Activated T-cell treated with anti-CD3 and anti-CD28 coated beads, Interleukin-2, amount 50 U/mL, for 72 hours (primary cell): ENCODE measurements around the gene CTNNA2. TPM values are rescaled to one million over a fixed set of nuclear protein-coding genes. Genes with fewer than 3 reads are reported as not detected.

Experiments used
- ATAC-seq, 2 donors: fragments of 150-1000 bp; cut with Tn5 transposase; replicated peaks in 1 of 2; 2 replicates each; pipeline ENCODE4 v1.10.0; 2021; ENCODE audit warnings: moderate library complexity in 2 of 2, mild to moderate bottlenecking in 1 of 2
- DNase-seq, 2 donors: peaks; one replicate each; pipeline ENCODE4 v3.0.0; 2021 to 2022; ENCODE audit warnings: mixed read lengths in 1 of 2
- H3K27ac Mint-ChIP-seq: one replicate; pipeline ENCODE4 v1.8.0; 2022; ENCODE audit warnings: mild to moderate bottlenecking, moderate library complexity, mixed read lengths
- H3K27me3 Mint-ChIP-seq: one replicate; pipeline ENCODE4 v1.8.0; 2022; ENCODE audit warnings: low read depth, mixed read lengths
- H3K36me3 Mint-ChIP-seq, 2 donors: one replicate each; pipeline ENCODE4 v1.8.0; 2022; ENCODE audit warnings: mixed read lengths in 2 of 2, mild to moderate bottlenecking in 1 of 2; ENCODE audit not compliant: insufficient read depth in 2 of 2
- H3K4me1 Mint-ChIP-seq: one replicate; pipeline ENCODE4 v1.8.0; 2022; ENCODE audit warnings: low read depth, mixed read lengths
- H3K4me3 Mint-ChIP-seq, 2 donors: one replicate each; pipeline ENCODE4 v1.8.0; 2022; ENCODE audit warnings: mild to moderate bottlenecking in 2 of 2, mixed read lengths in 2 of 2, moderate library complexity in 2 of 2
- H3K9me3 Mint-ChIP-seq, 2 donors: one replicate each; pipeline ENCODE4 v1.8.0; 2022; ENCODE audit warnings: mixed read lengths in 2 of 2
- total RNA-seq, 2 donors: library from RNA; stranded (reverse); gene quantifications; one replicate each; pipeline ENCODE4 v1.2.3, GENCODE V29; 2022

Gene CTNNA2
- total RNA-seq: not detected

DNA sequence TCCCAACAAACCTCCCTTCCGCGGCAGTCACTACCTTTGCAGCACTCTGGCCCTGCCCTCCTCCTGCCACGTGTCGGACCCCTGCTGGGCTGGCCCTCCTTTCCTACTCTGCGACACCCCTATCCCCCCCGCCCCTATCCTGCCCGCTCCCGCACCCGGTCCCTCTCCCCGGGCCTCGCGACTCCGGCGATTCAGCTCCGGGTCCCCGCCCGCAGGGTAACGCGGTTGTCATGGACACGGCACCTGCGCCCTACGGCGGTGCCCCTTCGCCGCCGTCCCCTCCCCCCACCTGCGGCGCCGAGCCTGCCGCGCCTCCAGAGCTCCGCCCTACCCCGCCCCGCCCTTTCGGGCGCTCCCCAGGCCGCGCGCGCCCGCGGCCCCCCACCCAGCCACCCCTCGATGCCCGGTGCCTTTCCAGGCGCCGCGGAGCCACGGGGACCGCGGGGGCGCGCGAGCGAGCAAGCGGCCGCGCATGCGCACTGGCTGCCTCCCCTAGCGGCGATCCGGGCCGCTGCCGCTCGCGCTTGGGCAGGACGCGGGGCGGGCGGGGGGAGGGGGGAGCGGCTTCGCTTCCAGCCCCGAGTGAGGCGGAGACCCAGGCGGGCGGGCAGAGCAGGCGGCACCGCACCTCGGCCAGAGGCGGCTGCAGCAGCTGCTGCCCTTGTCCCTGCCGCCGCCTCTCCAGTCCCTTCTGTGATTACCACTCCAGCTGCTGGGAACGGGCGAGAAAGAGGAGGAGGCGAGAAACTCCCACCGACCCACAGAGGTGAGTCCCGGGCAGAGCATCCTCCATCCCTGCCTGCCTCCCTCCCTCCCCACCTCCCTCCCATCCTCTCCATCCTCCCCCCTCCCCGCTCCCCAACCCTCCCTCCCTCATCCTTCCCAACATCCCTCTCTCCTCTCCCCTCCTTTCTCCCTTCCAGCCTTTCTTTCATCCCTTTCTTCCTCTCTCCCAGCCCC lies at the start of gene CTNNA2:
Gene CTNNA2, plus strand, starts transcription at position 610 of the 960 bp plus-strand sequence.
- Mint-ChIP-seq H3K36me3 (peaks cover 5 to 8% of the 10 kb centered on the region in 2 donors), H3K27ac (no peak within 1 kb of the TSS), H3K4me3 (peak within 1 kb of the TSS; percentile 19 to 66), H3K27me3 (peaks cover 16% of the 10 kb centered on the region), H3K4me1 (peaks cover 3% of the 10 kb centered on the region), H3K9me3 (peaks cover 6 to 7% of the 10 kb centered on the region in 2 donors)
- ATAC-seq (peak in 1 of 2 donors; percentile 44), DNase-seq (peak; percentile 3 to 10)

DNA sequence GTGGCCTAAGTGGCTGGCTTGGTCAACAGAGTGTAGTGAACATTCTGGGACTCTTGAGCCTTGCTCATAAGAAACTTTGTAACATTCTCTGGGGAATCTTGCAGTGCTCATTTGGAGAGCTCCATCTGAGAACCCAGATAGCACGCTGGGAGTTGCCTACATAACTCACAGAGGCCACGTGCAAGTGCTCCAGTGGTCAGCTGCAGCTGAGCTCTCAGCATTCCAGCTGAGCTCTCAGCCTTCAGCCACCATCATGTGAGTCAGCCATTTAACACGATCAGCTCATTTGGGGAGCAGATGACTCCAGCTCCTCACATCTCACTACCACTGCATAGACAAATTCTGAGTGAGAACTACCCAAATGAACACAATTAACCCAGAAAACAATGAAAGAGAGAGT lies 25.5 kb upstream of the CTNNA2 start:
- DNase-seq: no peak
- ATAC-seq: no peak
- Mint-ChIP-seq H3K9me3 (peaks cover 4 to 9% of the 10 kb centered on the region in 2 donors), H3K27me3 (no peaks in the 10 kb centered on the region), H3K4me1 (no peaks in the 10 kb centered on the region), H3K36me3 (peaks cover 0 to 2% of the 10 kb centered on the region in 2 donors), H3K27ac (no peak overlapping the region), H3K4me3 (no peak overlapping the region)

DNA sequence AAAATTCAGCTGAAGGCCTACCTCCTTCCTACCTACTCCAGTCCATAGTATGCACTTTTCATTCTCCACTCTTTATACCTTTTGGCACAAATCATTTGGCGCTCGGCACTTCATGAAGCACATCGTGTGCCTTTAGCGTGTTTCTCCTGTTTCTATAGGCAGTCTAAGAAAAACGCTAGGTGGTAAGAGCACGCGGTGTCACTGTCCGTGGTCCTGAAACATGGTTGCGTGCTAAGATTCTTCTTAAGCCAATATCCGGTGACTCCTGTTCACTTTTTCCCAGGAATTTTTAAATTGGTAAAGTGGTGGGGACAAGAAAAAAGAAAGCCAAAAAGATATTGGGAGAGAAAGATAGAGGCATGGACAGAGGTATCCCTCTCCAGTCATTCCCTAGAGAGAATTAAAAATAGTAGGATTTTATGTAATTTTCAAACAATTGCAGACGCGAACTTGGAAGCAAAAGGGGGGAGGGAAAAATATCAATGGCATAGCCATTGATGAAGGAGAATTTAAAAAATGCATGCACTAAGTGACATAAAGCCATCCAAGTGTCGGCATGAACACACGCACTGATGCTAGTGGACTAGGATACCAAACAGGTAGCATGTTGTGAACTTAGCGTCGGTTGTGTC lies 1.4 kb upstream of the CTNNA2 start:
- H3K4me3 Mint-ChIP-seq: peak overlapping the region in 1 of 2 donors; percentile 66
- no peak overlapping the region for H3K27ac Mint-ChIP-seq
- H3K4me1 Mint-ChIP-seq: peaks cover 3% of the 10 kb centered on the region
- H3K27me3 Mint-ChIP-seq: peaks cover 16% of the 10 kb centered on the region
- peaks cover 5 to 6% of the 10 kb centered on the region in 2 donors for H3K9me3 Mint-ChIP-seq
- DNase-seq (no peak), ATAC-seq (no peak)
- H3K36me3 Mint-ChIP-seq: peaks cover 5 to 8% of the 10 kb centered on the region in 2 donors

DNA sequence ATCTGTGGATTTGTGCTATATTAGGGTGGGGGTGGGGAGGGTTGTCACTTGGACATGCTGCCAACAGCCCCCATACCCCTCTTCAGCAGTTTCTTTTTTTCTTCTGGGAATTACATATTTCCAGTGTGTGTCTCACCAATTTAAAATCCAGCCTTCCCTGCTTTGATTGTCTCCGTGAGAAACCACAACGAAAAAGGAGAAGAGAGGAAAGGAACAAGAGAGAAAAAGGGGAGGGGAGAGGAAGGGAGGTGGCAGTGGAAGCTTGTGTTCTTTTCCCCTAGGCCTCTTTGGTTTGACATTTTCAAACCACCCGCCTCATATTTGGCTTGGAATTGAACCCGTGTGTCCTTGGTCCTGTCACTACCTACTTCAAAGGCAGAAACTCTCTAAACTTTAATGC lies 860 bp downstream of the CTNNA2 start:
- Mint-ChIP-seq H3K27ac (no peak overlapping the region), H3K9me3 (peaks cover 6 to 7% of the 10 kb centered on the region in 2 donors), H3K36me3 (peaks cover 5 to 8% of the 10 kb centered on the region in 2 donors), H3K27me3 (peaks cover 16% of the 10 kb centered on the region), H3K4me1 (peaks cover 3% of the 10 kb centered on the region), H3K4me3 (no peak overlapping the region)
- ATAC-seq (no peak), DNase-seq (no peak)

DNA sequence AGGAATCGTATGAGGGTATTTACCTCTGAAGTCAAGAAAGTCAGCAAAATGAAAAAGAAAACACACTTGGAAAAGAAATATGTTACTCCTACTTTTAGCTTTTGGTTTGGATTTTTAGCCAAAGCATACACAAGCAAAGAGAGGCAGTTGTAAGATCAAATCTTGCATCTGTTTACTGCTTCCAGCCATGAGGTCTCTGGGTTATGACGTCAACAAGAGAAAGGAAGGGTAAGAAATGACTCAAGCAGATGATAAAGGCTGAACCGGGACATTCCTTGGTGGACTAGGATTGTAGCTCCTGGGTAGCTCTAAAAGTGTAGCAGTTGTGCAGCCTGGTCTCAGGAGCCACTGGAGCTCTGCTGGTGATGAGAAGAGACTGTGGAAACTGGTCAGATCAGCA lies 16.8 kb downstream of the CTNNA2 start:
- Mint-ChIP-seq H3K4me1 (no peaks in the 10 kb centered on the region), H3K36me3 (peaks cover 2 to 3% of the 10 kb centered on the region in 2 donors), H3K4me3 (no peak overlapping the region), H3K9me3 (peaks cover 10 to 14% of the 10 kb centered on the region in 2 donors), H3K27ac (no peak overlapping the region), H3K27me3 (no peaks in the 10 kb centered on the region)
- ATAC-seq (no peak), DNase-seq (no peak)

DNA sequence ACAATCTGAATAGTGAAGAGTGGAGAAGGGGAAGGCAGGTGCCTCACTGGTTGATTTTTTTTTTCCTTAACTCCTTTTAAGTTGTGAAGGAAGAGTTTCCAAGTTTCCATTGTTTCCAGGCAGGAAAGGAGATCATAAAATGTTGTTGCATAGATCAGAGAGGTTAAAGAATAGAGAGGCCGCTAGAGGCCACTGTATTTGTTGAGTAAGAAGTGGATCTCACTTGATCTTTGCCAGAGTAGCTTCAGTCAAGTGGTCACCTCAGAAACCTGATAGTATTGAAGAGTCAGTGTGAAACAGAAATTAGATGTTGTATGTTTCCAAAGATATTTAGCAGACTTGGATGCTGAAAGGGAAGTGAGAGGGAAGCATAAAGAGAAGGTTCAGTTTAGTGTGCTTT lies 17.6 kb downstream of the CTNNA2 start:
- Mint-ChIP-seq H3K27ac (no peak overlapping the region), H3K4me1 (no peaks in the 10 kb centered on the region), H3K36me3 (peaks cover 2 to 3% of the 10 kb centered on the region in 2 donors), H3K27me3 (no peaks in the 10 kb centered on the region), H3K9me3 (peaks cover 10 to 14% of the 10 kb centered on the region in 2 donors), H3K4me3 (no peak overlapping the region)
- ATAC-seq (no peak), DNase-seq (no peak)

DNA sequence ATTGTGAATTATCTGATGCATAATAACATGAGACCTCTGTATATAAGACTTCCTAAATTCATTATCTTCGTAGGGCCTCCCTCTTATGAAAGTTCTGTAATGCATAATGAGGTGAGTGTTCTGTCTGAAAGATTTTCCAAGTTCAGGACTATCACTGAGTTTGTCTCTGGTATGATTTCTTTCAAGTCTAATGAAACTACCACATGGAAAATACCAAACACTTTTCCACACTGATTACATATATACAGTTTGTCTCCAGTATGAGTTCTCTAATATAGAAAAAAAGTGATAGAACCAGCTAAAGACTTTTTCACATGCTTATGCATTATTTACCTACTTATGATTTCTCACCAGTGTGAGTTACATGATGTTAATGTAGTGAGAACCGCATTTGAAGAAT lies 34.7 kb downstream of the CTNNA2 start:
- Mint-ChIP-seq H3K27ac (no peak overlapping the region), H3K27me3 (no peaks in the 10 kb centered on the region), H3K9me3 (peaks cover 9 to 12% of the 10 kb centered on the region in 2 donors), H3K4me1 (no peaks in the 10 kb centered on the region), H3K4me3 (no peak overlapping the region), H3K36me3 (peaks cover 2 to 9% of the 10 kb centered on the region in 2 donors)
- ATAC-seq (no peak), DNase-seq (no peak)

DNA sequence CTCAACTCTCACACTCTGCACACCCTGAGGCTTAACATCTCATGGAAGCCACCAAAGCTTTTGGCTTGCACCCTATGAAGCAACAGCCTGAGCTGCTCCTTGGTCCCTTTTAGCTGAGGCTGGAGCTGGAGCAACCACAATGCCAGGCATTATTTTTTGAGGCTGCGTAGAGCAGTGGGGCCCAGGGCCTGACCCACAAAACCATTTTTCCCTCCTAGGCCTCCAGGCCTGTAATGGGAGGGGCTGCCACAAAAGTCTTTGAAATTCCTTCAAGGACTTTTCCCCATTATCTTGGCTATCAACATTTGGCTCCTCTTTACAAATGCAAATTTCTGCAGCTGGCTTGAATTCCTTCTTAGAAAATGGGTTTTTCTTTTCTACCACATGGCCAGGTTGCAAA lies 39.8 kb downstream of the CTNNA2 start:
- peaks cover 5 to 11% of the 10 kb centered on the region in 2 donors for H3K36me3 Mint-ChIP-seq
- H3K27ac Mint-ChIP-seq: no peak overlapping the region
- H3K27me3 Mint-ChIP-seq: no peaks in the 10 kb centered on the region
- ATAC-seq (no peak), DNase-seq (no peak)
- no peak overlapping the region for H3K4me3 Mint-ChIP-seq
- H3K9me3 Mint-ChIP-seq: peaks cover 16 to 17% of the 10 kb centered on the region in 2 donors
- H3K4me1 Mint-ChIP-seq: no peaks in the 10 kb centered on the region

DNA sequence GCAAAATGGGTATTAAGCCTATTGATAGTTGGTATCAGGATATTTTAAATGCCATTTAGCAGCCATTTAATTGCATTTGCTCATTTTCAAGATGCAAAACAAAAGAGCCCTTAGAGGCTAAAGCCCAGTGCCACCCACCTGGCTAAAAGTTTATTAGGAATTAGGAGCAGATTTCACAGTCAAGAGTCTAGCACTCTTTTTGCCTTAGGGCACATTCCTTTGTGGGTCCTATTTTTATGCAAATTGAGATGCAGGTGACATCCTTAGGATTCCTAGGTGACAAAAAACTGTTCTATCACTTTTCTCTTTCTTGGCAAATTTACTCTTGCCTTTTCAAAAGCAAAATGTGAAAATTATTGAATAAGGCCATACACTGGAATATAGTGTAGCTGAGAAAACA lies 42.0 kb downstream of the CTNNA2 start:
- H3K4me3 Mint-ChIP-seq: no peak overlapping the region
- H3K36me3 Mint-ChIP-seq: peaks cover 5 to 10% of the 10 kb centered on the region in 2 donors
- DNase-seq (no peak), ATAC-seq (no peak)
- H3K27ac Mint-ChIP-seq: no peak overlapping the region
- H3K4me1 Mint-ChIP-seq: no peaks in the 10 kb centered on the region
- H3K9me3 Mint-ChIP-seq: peaks cover 13 to 14% of the 10 kb centered on the region in 2 donors
- no peaks in the 10 kb centered on the region for H3K27me3 Mint-ChIP-seq

DNA sequence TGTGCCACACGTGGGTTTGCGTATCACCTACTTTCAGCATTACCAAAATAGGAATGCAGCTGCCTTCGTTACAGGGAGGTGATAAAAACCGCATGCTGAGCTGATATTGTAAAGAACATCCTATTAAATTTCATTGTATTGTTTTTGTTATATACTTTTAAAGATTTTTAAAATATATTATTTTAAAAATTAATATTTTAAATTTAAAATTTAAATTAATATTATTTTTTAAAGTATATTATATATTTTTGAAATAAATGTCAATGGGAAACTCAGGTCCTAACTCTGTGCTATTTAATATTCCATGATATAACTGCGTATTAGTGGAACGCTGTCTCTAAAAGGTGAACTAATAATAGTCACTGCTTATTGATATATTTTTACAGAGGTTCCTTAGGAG lies 51.2 kb downstream of the CTNNA2 start:
- Mint-ChIP-seq H3K9me3 (peaks cover 13 to 24% of the 10 kb centered on the region in 2 donors), H3K4me1 (no peaks in the 10 kb centered on the region), H3K36me3 (peaks cover 0 to 4% of the 10 kb centered on the region in 2 donors), H3K27ac (no peak overlapping the region), H3K4me3 (no peak overlapping the region), H3K27me3 (no peaks in the 10 kb centered on the region)
- ATAC-seq (no peak), DNase-seq (no peak)

DNA sequence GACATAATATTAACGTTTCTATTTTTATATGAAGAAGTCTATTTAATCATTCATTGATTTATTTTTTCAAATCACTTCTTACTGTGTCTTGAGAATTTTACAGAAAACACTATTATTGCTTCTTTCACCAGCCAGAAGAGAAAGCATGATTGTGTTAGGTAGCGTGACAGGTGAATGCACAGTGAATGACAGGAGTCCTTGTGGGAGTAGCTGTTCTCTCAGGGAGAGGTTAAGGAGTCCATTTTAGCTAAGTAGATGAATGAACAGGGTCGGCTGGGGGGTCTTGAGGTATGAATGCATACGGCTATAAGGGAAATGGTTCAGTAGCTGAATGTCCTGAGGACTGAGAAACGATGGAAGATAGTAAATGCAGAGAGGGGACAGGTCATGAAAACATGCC lies 56.2 kb downstream of the CTNNA2 start:
- peaks cover 9 to 17% of the 10 kb centered on the region in 2 donors for H3K9me3 Mint-ChIP-seq
- H3K4me1 Mint-ChIP-seq: no peaks in the 10 kb centered on the region
- H3K27ac Mint-ChIP-seq: no peak overlapping the region
- H3K36me3 Mint-ChIP-seq: peaks cover 0 to 3% of the 10 kb centered on the region in 2 donors
- ATAC-seq: no peak
- no peak overlapping the region for H3K4me3 Mint-ChIP-seq
- DNase-seq: no peak
- H3K27me3 Mint-ChIP-seq: no peaks in the 10 kb centered on the region

DNA sequence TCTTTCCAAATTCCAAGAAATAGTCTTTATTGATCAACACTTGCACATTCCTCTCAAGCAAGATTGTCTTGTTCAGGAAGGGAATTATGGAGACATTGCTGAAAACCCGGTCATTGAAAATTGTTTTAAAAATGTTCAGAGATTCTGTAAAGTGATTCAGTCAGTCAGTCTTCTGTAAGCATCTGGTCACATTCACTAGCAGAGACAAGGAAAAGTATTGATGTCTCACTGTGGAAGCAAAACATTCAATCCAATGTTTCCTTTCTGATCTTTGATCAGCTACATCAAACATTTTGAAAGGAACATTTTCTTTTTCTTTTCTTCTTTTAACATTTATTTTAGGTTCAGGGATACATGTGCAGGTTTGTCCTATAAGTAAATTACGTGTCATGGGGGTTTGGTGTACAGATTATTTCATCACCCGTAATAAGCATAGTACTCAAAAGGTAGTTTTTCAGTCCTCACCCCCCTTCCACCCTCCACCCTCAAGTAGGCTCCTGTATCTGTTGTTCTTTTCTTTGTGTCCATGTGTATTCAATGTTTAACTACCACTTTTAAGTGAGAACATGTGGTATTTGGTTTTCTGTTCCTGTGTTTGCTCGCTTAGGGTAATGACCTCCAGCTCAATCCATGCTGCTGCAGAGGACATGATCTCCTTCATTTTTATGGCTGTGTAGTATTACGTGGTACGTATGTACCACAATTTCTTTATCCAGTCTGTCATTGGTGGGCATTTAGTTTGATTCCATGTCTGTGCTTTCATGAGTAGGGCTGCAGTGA lies 61.2 kb downstream of the CTNNA2 start:
- peaks cover 2% of the 10 kb centered on the region in 2 donors for H3K9me3 Mint-ChIP-seq
- no peak overlapping the region for H3K27ac Mint-ChIP-seq

DNA sequence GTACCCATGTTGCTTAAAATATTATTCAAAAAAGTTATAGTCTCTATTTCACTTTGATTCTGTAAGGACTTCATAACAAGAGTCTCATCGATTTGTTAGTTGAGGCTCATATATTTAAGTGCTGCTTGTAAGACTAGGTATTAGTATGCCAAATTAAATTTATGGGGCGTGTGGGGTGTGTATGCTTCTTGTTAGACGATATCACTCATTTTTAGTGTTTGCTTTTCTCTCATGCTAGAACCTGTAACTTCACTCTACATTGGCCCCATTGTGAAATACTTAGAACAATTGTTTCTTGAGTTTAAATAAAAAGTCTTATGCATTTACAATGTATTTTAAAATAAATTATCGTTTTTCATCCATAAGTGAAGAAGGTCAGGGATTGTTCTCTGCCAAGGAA lies 63.6 kb downstream of the CTNNA2 start:
- Mint-ChIP-seq H3K27me3 (no peaks in the 10 kb centered on the region), H3K9me3 (peaks cover 1 to 2% of the 10 kb centered on the region in 2 donors), H3K36me3 (no peaks in the 10 kb centered on the region), H3K27ac (no peak overlapping the region), H3K4me1 (no peaks in the 10 kb centered on the region), H3K4me3 (no peak overlapping the region)
- no peak for DNase-seq
- ATAC-seq: no peak

More for the DNA sequence above, 61.2 kb downstream of the CTNNA2 start:
- DNase-seq (no peak), ATAC-seq (no peak)
- Mint-ChIP-seq H3K36me3 (no peaks in the 10 kb centered on the region), H3K4me3 (no peak overlapping the region), H3K4me1 (no peaks in the 10 kb centered on the region), H3K27me3 (no peaks in the 10 kb centered on the region)
